ENCODE measurements around the gene EYA4.

EYA4 gene

DNA sequence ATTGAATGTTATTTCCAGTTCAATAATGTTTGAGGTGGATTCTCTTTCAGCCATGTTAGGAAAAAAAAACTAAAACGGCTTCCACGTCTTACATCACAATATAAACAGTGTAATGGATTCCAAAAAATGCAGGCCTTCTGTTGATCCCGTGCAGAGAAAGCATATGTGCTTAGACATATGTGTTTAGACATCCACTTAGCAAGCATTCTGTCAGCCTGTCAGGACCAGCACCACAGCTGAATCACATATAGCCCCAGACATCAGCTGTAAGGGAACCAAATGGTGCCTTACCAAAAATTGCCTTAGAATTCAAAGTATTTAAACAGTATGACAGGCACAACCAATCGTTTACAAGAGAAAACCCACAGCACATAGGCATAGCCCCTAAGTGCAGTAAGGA, 304.9 kb downstream of the EYA4 start:
- no peak for DNase-seq (ENCODE audit: extremely low read depth, low read depth)
- TF ChIP-seq, protein P1, sequence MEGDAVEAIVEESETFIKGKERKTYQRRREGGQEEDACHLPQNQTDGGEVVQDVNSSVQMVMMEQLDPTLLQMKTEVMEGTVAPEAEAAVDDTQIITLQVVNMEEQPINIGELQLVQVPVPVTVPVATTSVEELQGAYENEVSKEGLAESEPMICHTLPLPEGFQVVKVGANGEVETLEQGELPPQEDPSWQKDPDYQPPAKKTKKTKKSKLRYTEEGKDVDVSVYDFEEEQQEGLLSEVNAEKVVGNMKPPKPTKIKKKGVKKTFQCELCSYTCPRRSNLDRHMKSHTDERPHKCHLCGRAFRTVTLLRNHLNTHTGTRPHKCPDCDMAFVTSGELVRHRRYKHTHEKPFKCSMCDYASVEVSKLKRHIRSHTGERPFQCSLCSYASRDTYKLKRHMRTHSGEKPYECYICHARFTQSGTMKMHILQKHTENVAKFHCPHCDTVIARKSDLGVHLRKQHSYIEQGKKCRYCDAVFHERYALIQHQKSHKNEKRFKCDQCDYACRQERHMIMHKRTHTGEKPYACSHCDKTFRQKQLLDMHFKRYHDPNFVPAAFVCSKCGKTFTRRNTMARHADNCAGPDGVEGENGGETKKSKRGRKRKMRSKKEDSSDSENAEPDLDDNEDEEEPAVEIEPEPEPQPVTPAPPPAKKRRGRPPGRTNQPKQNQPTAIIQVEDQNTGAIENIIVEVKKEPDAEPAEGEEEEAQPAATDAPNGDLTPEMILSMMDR (IDR thresholded peaks at IDR 0.05; ENCODE audit: low read depth, low read length, missing control alignments) = no peak
- H3K4me3 ChIP-seq (replicated peaks; ENCODE audit: low read depth, low read length) = no peak overlapping the region

DNA sequence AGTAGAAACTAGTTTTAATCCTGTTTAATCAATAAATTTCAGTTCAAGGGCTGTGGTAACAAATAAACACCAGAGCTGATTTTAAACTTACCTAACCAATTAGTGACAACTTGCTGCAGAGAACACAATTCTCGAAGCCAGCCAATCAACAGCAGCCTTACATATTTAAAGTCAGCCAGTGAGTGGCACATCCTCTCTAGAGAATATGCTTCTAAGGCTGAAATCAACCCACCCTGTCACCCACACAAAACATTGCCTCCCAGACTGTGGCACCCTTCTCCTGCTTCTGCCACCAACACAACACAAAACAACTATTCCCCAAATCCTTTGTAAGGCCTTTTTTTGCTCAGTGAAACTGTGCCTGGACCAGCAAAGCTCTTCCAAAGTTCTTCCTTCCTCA, 306.0 kb downstream of the EYA4 start:
- DNase-seq (ENCODE audit: extremely low read depth, low read depth) = no peak
- no peak overlapping the region for H3K4me3 ChIP-seq (replicated peaks; ENCODE audit: low read depth, low read length)
- TF ChIP-seq, protein P1 (IDR thresholded peaks at IDR 0.05; ENCODE audit: low read depth, low read length, missing control alignments) = no peak

DNA sequence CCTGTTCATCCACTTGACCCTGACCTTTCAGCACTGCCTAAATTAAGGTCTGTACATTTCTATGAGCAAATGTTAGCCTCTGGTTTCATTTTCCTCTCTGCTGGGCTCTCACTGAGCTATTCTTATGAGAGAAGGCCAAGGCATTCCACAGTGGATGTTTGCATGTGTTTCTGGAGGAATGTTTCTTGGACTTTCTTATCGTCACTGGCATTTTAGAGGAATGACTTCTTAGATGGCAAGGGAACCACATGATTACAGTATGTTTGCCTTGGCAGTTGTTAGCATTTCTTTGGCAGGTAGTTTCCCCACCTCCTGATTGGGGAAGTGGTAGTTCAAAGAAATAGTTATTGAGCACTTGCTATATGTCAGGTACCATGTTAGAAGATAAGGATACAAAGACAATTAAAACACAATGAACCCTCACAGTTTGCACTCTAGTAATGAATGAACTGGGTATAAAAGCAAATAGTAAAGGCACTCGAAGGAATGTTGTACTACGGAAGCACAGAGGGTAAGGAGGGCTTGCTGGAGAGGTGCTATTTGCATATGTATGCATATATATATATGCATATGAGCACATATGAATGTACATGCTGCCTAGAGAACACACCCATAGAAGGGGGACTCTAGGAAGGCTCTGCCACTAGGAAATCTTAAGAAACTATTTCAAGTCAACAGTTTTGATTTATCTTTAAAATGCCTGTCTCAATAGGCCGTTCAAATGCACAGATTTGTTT, 307.4 kb downstream of the EYA4 start:
- TF ChIP-seq, protein P1 (IDR thresholded peaks at IDR 0.05; ENCODE audit: low read depth, low read length, missing control alignments) = no peak
- DNase-seq (ENCODE audit: extremely low read depth, low read depth) = no peak
- no peak overlapping the region for H3K4me3 ChIP-seq (replicated peaks; ENCODE audit: low read depth, low read length)

DNA sequence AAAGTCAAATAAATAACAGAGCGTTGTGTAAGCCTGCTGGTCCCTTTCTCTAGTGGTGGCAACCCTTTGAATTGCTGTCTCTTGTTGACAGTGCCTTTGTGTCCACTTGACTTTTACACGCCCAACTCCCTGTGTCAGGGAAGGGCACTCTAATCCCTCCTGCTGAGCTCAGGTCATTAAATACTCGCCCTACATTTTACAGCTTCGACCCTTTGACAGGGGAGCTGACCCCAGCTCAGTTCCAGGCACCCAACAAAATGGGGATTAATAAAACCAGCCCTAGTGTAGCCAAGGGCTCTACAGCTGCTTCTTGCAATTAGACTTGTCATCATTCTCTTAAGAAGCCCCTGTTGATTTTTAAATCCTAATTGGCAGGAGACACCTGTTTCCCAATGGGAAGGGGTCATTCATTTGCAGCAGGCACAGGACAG, 308.2 kb downstream of the EYA4 start:
- DNase-seq (ENCODE audit: extremely low read depth, low read depth) = no peak
- TF ChIP-seq, protein P1 (IDR thresholded peaks at IDR 0.05; ENCODE audit: low read depth, low read length, missing control alignments) = no peak
- H3K4me3 ChIP-seq (replicated peaks; ENCODE audit: low read depth, low read length) = no peak overlapping the region

DNA sequence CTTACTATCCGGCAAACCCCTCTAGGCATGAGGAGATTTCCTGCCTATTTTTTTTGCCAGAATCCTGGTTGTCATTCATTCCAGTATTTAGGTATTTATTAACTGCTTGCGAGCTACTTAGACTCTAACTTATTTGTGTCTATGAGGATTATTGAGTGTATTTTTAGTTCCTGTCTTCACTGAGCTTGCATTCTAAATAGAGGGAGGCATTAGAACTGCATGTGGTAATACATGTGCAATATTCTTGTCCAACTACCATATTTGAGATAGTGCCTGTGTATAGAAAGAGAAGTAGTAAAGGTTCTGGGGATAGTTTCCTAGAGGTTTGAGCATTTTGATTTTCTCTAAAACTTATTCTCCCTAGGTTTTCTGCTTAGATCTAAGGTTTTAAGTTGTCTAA, 308.9 kb downstream of the EYA4 start:
- TF ChIP-seq, protein P1 (IDR thresholded peaks at IDR 0.05; ENCODE audit: low read depth, low read length, missing control alignments) = no peak
- no peak for DNase-seq (ENCODE audit: extremely low read depth, low read depth)
- H3K4me3 ChIP-seq (replicated peaks; ENCODE audit: low read depth, low read length) = no peak overlapping the region

DNA sequence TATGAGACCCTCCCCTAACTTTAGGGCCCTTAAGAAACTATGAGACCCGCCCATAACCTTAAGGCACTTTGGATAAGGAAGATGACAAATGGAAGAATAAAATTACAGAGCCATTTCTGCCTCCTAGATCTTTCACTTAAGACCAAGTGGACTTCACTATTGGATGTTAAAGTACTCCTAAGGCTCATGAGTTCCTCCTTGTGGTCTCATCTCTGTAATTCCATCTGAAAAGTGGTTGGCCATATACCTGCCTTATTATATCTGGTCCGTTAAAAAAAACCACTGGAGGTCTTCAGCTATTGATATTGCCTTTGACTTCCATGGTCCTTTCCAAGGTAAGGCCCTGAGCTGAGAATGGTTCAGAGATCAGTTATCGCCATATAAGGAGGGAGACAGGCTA, 310.3 kb downstream of the EYA4 start:
- TF ChIP-seq, protein P1 (IDR thresholded peaks at IDR 0.05; ENCODE audit: low read depth, low read length, missing control alignments) = no peak
- DNase-seq (ENCODE audit: extremely low read depth, low read depth) = no peak
- H3K4me3 ChIP-seq (replicated peaks; ENCODE audit: low read depth, low read length) = no peak overlapping the region

Data from HFF-Myc (cell line).